ENCODE data around the gene EXOSC2.

GRCh38 chr9:130658893-130659698 is 34.5 kb upstream of the EXOSC2 start:
- TF ChIP-seq RAD21 (IDR thresholded peaks at IDR 0.05; ENCODE audit: low read depth) (no peak), POLR2AphosphoS5 (IDR thresholded peaks at IDR 0.05; ENCODE audit: low read depth, low read length) (no peak), CTCF (IDR thresholded peaks at IDR 0.05 in 2 of 3, conservative IDR thresholded peaks at IDR 0.05 in 1 of 3; ENCODE audit: borderline replicate concordance in 1 of 3, insufficient read depth in 1 of 3, low read depth in 2 of 3, low read length in 2 of 3) (no peak), ELF1 (IDR thresholded peaks at IDR 0.05; ENCODE audit: borderline replicate concordance, low read depth) (no peak), TCF7L2 (IDR thresholded peaks at IDR 0.05; ENCODE audit: borderline replicate concordance, extremely low read depth, insufficient read depth, insufficient read length) (no peak), EZH2 (IDR thresholded peaks at IDR 0.05) (no peak), YY1 (IDR thresholded peaks at IDR 0.05; ENCODE audit: extremely low read depth, insufficient replicate concordance, low read depth, low read length) (no peak), EZH2phosphoT487 (IDR thresholded peaks at IDR 0.05; ENCODE audit: borderline replicate concordance) (no peak), ZBTB33 (IDR thresholded peaks at IDR 0.05; ENCODE audit: extremely low read depth, insufficient replicate concordance, low read length) (no peak)
